Measurements from ENCODE around the gene GDF7.

GDF7 gene

DNA sequence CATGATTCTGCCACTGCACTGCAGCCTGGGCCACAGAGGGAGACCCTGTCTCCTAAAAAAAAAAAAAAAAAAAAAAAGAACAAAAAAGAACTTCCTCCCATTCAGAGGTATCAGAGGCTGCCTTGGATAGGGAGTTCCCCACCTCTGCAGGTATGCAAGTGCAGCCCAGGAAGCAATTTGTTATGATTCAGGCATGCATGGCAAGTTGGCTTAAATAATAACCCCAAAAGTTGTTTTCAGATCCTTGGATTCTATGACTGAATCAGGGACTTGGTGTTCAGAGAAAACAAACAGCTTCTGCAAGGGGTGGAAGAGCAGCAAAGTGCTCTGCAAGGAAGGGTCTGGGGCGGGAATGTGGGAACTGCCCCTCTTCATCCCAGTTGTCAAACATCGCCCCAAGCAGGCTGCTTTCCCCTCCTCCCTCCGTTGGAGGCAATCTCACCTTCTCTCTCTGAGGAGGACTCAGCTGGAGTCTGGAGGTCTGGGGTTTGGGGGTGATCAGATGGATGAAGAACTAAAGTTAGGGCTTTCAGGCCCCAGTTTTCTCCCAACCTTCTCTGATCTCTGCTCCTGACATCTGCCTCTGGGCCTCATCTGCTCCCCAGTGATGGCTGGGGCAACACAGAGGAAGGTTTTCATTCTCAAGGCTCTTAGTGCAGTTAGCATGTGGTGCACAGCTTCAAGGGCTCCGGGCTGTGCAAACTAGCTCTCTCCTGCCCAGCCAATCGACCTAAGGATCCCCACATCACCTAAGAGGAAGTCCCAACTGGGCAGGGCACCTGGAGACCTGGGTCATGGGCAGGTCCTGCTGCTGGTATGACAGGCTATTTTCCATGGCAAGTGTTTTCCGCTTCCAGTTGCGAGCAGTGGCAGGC is 3.5 kb upstream of the GDF7 start:
- DNase-seq, result no peak

DNA sequence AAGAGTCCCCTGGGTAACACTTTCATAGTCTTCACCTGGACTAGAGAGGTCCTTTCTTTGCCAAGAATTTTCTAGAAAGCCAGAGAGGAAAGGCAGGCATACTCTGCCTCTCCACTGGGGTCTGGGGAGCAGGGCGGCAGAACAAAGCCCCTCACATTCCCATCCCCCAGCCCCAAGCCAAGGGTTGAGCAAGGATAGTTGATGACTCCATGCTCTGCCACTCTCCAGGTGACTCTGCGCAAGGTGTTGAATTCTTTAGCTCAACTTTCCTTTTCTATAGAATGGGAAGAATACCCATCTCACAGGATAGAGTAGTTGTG is 2.9 kb upstream of the GDF7 start:
- DNase-seq, result no peak

GRCh38 chr2:20664431-20665242 is 2.3 kb upstream of the GDF7 start:
- no peak for DNase-seq

DNA sequence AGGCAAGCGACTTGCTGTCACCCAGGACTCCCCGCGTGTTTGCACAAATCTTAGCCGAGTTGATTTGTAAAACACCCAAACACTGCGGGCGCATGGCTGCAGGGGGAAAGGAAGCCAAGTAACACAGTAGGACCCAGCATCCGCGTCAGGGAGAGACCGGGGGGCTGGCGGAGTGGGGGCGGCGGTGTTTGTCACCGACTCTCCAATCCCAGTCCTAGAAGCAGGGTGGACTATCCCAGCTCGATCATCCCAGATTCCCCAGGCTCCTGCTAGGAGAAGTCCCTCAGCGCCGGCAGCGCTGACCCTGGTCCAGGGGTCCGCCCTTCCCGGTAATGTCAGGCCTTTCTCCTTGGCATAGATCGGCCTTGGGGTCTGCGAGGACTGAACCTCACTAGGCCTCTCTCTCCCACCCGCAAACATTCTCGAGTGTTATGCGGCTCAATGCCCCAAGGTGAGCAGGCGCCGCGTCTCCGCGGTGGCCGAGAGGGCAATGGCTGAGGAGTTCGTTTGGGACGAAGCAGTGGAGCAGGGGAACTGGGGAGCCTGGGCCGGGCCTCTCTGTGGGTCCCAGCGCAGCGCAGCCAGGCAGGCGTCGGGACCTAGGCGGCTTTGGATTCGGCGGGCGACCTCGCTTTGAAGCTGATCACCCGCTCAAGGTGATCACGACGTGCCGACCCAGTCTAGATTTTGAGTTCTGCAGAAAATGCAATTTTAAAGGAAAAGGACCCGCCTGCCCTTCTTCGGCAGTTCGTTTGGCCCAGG is 1.5 kb upstream of the GDF7 start:
- DNase-seq, result no peak

- no peak for DNase-seq
These were observed 990 bp upstream of the GDF7 start for GRCh38 chr2:20666005-20666303.

GRCh38 chr2:20667151-20667530 is 197 bp downstream of the GDF7 start:
- no peak for DNase-seq

GRCh38 chr2:20667531-20668401 is 822 bp downstream of the GDF7 start:
- DNase-seq, result no peak

DNA sequence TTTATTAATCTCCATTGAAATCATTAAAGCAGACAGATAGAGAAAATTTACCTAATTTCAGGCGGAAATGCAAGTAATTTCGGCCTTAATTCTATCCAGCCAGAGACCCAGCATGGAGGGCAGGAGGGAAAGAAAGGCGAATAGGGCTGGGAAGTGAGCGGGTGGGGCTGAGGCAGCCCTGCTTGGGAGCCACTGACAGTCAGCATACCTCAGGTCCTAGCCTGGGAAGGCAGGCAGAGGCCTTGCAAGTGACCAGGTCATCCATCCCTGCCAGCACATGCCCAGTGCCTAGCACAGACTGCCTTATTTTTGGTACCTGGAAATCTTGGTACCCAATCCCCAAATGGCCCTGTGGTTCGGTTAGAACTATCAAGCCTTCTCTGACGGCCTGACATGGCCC is 1.5 kb downstream of the GDF7 start:
- DNase-seq, result no peak

GRCh38 chr2:20668871-20669475 is 2.0 kb downstream of the GDF7 start:
- no peak for DNase-seq

DNA sequence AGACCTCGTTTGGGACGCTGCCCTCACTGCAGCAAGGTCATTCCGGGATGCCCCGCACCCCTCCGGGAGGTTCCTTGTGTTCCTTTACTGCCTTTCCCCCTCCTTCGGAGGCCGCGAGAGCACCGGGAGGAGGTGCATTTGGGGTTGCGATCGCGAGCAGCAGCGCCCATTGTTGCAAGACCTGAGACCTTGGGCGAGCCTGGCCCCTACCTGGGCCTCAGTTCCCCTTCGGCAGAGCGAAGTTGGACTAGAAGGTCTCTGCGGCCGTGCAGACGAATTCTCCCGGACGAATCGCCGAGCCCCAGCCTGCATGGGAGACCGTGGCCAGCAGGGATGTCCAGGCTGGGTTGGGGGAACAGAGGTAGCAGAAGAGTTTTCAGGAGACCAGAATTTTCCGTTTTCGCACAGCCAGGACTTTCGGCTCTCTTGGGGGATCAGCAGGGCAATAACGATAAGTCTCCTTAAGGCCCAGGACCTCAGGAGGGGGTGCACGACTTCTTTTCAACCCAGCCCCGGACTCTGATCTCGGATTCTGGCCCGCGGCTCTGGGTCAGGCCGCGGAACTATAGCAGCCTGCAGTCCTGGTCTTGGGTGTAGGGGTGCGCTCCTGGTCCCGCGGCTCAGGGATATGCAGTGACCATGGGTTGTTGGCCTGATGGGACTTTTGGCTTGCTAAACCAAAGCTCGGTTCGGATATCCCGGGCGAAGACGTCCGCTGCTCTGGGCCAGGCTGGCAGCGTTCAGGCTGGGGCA is 2.8 kb downstream of the GDF7 start:
- no peak for DNase-seq

GRCh38 chr2:20670315-20671035 is 3.5 kb downstream of the GDF7 start:
- DNase-seq, result no peak

- no peak for DNase-seq
These were observed 4.2 kb downstream of the GDF7 start for GRCh38 chr2:20671036-20671735.

- no peak for DNase-seq
These were observed 4.8 kb downstream of the GDF7 start for GRCh38 chr2:20671736-20672080.

DNA sequence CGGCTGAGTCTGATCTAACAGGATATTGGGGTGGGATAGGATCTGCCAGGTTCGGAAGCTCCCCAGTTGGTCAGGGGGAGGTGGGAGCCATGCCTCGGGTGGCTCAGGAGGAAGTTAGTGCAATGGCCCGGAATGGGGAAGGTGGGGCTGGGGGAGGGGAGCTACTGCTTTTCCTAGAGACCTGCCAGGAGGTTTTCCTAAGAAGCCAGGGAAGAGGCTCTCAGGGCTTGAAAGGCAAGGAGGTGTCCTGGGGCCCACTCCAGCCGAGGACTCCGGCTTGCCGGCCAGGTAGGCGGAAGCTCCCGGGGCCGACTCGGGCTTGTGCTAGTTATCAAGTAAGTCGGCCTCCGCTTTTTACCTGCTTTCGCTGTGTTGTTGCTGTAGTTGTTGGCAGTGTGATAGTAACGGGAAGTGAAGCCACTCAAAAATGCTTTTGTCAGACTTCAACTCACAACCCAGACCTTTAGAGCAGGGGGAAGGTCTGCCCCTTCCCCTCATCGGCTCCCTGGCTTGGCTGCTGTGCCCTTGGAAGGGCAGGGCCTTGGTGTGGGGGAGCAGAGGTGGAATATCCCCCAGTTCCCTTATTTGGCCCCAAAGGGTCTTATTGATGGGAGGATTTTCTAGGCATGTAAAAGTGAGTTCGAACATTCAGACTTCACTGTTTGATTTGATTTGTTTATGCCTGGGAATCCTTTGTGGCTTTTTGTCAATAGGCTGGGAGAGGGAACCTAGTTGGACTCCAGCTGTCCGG is 5.4 kb downstream of the GDF7 start:
- no peak for DNase-seq

GRCh38 chr2:20673686-20674308 is 6.9 kb downstream of the GDF7 start:
- no peak for DNase-seq

GRCh38 chr2:20674309-20674965 is 7.5 kb downstream of the GDF7 start:
- no peak for DNase-seq

GRCh38 chr2:20674974-20675679 is 8.2 kb downstream of the GDF7 start:
- DNase-seq, result no peak
